ENCODE measurements around the gene WBP1. TPM values are rescaled to one million over a fixed set of nuclear protein-coding genes. Genes with fewer than 3 reads are reported as not detected.
A peak's percentile ranks its signal among the peaks of the same experiment; 100 is the strongest.
"Not testable (repeated sequence)": the region's sequence is repeated elsewhere in the genome, so short reads cannot be mapped to it uniquely, and the experiment has no call there.

WBP1 gene
- polyA plus RNA-seq, 1 experiment: 56.0 TPM

GRCh38 chr2:74439803-74440377 is 18.3 kb upstream of the WBP1 start:
- Histone ChIP-seq H3K9me3 (ENCODE audit: control insufficient read depth, insufficient read depth, low read length) (peaks cover 11% of the 10 kb centered on the region; the same call in 1 of the 2 replicates), H3K27me3 (ENCODE audit: control insufficient read depth, insufficient read depth, low read length) (peaks cover 16% of the 10 kb centered on the region), H3K27ac (ENCODE audit: low read depth, low read length) (peak overlapping the region; percentile 75), H3K4me3 (ENCODE audit: low read depth, low read length) (peak overlapping the region; percentile 64)
- DNase-seq (ENCODE audit: low read depth, low spot score): no peak
- CTCF ChIA-PET: interaction anchor here (1.0 to 2.0 kb wide), 3 partner anchors 31 to 92 kb away, joined by 3 to 7 read pairs (median 3); no protein-coding TSS in a partner anchor
- no peak for TF ChIP-seq CTCF (IDR thresholded peaks at IDR 0.05; ENCODE audit: low read depth, low read length)
- POLR2A ChIA-PET: interaction anchor here (0.6 to 1.8 kb wide), 7 partner anchors 12 to 92 kb away, joined by 3 to 7 read pairs (median 4); partner anchors contain the start of genes INO80B and WBP1

- Histone ChIP-seq H3K9me3 (ENCODE audit: control insufficient read depth, insufficient read depth, low read length) (peaks cover 11% of the 10 kb centered on the region; the same call in 1 of the 2 replicates), H3K4me3 (ENCODE audit: low read depth, low read length) (peak overlapping the region; percentile 64), H3K27me3 (ENCODE audit: control insufficient read depth, insufficient read depth, low read length) (peaks cover 21% of the 10 kb centered on the region), H3K27ac (ENCODE audit: low read depth, low read length) (peak overlapping the region; percentile 75)
- no peak for DNase-seq (ENCODE audit: low read depth, low spot score)
- TF ChIP-seq CTCF (IDR thresholded peaks at IDR 0.05; ENCODE audit: low read depth, low read length): 0 out of 2 replicates have a peak, but pooled peaks have one; percentile 24
- ChIA-PET POLR2A (interaction anchor here (0.6 to 1.8 kb wide), 6 partner anchors 12 to 91 kb away, joined by 3 to 7 read pairs (median 4); partner anchors contain the start of genes INO80B and WBP1), CTCF (interaction anchor here (1.0 to 1.3 kb wide), 2 partner anchors 32 to 92 kb away, joined by 3 read pairs; no protein-coding TSS in a partner anchor)
Observed at GRCh38 chr2:74440378-74441169, 17.7 kb upstream of the WBP1 start.

GRCh38 chr2:74441170-74441689 is 17.0 kb upstream of the WBP1 start:
- Histone ChIP-seq H3K9me3 (ENCODE audit: control insufficient read depth, insufficient read depth, low read length) (peaks cover 11% of the 10 kb centered on the region; the same call in 1 of the 2 replicates), H3K4me3 (ENCODE audit: low read depth, low read length) (no peak overlapping the region), H3K27ac (ENCODE audit: low read depth, low read length) (no peak overlapping the region), H3K27me3 (ENCODE audit: control insufficient read depth, insufficient read depth, low read length) (peaks cover 22% of the 10 kb centered on the region)
- no peak for TF ChIP-seq CTCF (IDR thresholded peaks at IDR 0.05; ENCODE audit: low read depth, low read length)
- ChIA-PET POLR2A (interaction anchor here (1.8 kb wide), 1 partner anchor 17 kb away, joined by 7 read pairs; the partner anchor contains the start of gene WBP1), CTCF (interaction anchor here (1.3 kb wide), 1 partner anchor 91 kb away, joined by 3 read pairs; no protein-coding TSS in a partner anchor)
- no peak for DNase-seq (ENCODE audit: low read depth, low spot score)

DNA sequence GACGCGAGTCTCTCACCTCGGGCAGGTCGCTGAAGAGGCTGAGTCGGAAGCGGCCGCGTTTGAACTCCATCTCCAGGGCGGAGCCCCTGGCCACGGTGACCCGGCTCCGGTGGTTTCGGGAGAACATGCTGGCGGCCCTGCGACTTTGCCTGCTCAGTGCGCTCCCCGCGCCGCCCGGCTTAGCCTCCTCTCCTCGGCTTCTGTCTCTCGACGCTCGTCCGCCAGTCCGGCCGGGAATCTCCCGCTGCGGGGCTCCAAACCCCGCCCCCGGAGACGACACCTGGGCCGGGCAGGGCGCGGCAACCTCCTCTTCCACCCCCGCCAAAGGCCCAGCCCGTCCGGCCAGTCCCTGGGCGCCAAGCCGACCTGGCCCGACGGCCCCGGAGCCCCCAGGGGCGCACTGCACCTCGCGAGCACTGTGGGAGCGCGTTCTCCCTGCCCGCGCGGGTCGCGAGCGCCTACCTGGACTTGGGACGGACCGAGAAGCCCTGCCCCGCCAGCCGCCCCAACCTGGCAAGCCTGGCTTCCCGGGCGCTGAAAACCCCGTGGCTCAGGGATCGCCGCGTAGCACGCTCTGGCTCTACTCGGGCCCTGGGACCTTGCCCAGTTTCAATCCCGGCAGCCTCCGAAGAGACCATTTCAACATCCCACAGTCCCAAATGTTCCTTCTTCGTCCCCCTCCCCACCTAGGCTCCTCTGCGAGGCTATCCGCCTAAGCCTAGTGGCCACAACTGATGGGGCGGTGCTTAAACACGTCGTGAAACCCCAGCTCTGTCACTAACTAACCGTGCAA is 16.4 kb upstream of the WBP1 start, which contains the start of gene RTKN:
RTKN (minus strand) TSS at position 248 of the 793 bp plus-strand sequence; CDS start at position 127, 121 bp downstream.
- H3K9me3 ChIP-seq (ENCODE audit: control insufficient read depth, insufficient read depth, low read length): peaks cover 11% of the 10 kb centered on the region; the same call in 1 of the 2 replicates
- DNase-seq (ENCODE audit: low read depth, low spot score): no peak
- no peak for TF ChIP-seq CTCF (IDR thresholded peaks at IDR 0.05; ENCODE audit: low read depth, low read length)
- H3K27me3 ChIP-seq (ENCODE audit: control insufficient read depth, insufficient read depth, low read length): peaks cover 22% of the 10 kb centered on the region
- no peak within 1 kb of the TSS for H3K27ac ChIP-seq (ENCODE audit: low read depth, low read length)
- H3K4me3 ChIP-seq (ENCODE audit: low read depth, low read length): no peak within 1 kb of the TSS
- ChIA-PET CTCF (no interaction called here), POLR2A (no interaction called here)

GRCh38 chr2:74442483-74443297 is 15.5 kb upstream of the WBP1 start:
- H3K27ac ChIP-seq (ENCODE audit: low read depth, low read length); H3K4me3 ChIP-seq (ENCODE audit: low read depth, low read length); CTCF ChIA-PET; DNase-seq (ENCODE audit: low read depth, low spot score); POLR2A ChIA-PET: not testable (repeated sequence)
- Histone ChIP-seq H3K27me3 (ENCODE audit: control insufficient read depth, insufficient read depth, low read length) (peaks cover 22% of the 10 kb centered on the region), H3K9me3 (ENCODE audit: control insufficient read depth, insufficient read depth, low read length) (peaks cover 11% of the 10 kb centered on the region; the same call in 1 of the 2 replicates)
